Activated CD4-positive, alpha-beta T cell treated with anti-CD3 and anti-CD28 coated beads, Interleukin-2, amount 50 U/mL, for 1 hour (primary cell): ENCODE results near the gene HKDC1.

ENCODE experiments used
- DNase-seq: peaks from one replicate; pipeline ENCODE4 v3.0.0-alpha.2; 2020

The HKDC1 gene

DNA sequence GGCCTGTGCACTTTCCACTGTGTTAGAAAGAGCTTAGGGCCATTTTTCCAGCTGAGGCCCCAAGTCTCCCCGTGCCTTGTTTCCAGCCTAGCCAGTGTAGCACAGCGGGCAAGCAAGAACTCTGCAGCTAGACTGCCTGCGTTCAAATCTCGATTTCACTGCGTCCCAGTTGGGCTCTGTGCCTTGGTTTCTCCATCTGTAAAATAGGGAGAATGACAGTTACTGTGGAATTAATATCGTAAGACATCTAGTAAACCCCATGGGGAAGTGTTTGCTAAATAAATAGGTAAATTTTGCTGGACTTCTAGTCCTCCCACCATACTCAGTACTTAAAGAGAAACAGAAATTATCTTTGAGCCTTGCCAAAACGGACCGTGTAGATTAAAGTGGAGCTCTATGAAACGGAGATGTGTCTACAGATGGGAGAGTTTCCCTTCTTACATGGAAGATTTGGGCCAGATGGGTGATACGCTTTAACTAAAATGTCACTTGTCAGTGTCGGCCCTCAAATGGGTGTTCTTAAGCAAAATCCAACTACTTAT is 3.5 kb upstream of the HKDC1 start:
- no peak for DNase-seq

DNA sequence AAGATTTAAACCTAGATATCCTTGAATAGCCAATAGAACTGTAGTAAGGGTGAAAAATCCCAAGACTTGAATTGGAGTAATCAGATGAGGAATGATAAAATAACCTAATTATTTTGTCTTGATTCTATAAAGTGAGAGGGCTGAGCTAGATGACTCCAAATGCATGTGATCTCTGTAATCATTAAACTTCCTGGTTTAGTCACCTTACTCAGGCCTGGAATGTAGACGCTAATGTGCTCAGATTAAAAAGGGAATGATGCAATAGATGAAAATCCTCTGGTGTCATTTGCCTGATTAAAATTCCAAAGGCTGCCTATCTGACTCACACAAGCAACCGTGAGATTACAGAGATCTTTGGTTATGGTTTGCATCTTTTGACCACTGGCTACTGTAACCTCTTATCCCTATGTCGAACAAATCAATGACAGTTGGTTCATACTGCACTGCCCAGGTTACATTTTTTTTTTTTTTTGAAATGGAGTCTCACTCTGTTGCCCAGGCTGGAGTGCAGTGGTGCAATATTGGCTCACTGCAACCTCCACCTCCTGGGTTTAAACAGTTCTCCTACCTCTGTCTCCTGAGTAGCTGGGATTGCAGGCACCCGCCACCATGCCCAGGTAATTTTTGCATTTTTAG is 2.9 kb upstream of the HKDC1 start:
- no peak for DNase-seq

DNA sequence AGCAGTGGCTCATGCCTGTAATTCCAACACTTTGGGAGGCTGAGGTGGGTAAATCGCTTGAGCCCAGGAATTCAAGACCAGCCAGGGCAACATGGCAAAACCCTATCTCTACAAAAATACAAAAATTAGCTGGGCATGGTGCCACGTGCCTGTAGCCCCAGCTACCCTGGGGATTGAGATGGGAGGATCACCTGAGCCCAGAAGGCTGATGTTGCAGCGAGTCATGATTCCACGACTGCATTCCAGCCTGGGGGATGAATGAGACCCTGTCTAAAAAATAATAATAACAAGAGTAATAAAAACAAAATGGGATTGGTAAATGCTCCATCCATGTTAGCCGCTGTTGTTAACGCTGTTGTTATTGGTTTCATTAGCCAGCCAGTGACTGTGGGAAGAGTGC is 1.3 kb upstream of the HKDC1 start:
- DNase-seq, result no peak

DNA sequence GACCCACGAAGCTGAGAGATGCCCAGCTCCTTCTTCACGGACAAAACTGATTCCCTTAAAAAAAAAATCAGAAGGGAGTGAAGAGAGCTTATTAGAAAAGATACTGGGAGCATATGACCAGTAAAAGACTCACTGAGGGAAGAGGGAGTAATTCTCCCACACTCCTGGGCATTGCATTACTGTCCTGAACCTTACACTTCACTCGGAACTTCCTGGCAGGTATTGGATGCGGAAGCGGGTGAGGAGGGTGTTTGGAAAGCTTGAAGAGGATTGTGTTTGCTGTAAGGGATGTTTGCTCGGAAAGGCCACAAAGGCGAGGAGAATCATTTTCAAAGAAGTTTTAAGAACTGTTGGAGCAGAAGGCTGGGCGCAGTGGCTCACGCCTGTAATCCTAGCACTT is 375 bp downstream of the HKDC1 start:
- no peak for DNase-seq

DNA sequence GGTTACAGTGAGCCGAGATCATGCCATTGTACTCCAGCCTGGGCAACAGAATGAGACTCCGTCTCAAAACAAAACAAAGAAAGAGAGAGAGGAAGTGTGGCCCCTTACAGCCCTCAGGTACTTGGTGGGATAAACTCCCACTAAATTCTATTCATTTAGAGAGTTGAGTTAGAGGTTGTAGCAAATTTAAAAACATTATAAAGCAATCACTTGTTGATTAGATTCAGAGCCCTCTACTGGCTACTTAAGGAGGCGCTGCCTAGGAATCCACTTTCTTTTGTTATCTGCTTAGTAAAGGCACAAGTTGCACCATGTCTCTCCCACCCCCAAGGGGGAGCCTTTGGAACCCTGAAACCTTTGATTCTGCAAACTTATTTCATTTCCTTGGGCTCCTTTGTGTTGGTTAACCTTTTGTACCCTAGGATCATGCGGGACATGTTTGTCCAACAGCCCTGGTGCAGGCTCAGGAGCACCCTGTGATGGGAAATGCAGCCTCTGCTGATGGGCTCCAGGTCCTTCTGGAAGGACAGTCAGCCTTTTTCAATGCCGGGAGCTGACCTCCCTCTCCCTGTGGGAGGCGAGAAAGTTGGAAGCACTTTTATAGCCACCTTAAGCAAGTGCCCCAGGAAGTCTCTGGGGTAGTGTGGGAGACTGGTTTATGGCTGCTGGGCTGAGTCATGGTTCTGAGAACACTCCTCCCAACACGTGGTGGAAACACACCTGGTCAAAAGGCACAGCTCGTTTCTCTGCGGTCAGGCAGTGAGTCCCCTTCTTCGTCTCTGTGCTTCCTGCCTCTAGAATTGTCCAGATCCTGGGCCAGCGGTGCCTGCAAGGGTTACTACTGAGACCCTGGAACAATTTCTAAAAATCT is 2.3 kb downstream of the HKDC1 start:
- peak; percentile 47 for DNase-seq

DNA sequence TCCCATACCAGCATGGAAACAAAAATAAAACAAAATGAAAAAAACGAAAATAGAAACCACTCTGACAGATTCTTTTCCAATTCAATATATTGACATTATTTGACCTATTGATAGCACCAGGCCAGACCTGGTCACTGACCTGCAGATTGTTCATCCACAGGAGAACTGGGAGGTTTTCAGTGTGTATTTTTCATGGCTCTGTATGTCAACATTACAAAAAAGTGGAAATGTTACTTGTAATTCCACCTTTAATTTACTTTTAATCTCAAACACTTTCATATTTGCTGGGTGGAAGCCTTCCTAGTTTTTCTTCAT is 2.9 kb downstream of the HKDC1 start:
- no peak for DNase-seq

DNA sequence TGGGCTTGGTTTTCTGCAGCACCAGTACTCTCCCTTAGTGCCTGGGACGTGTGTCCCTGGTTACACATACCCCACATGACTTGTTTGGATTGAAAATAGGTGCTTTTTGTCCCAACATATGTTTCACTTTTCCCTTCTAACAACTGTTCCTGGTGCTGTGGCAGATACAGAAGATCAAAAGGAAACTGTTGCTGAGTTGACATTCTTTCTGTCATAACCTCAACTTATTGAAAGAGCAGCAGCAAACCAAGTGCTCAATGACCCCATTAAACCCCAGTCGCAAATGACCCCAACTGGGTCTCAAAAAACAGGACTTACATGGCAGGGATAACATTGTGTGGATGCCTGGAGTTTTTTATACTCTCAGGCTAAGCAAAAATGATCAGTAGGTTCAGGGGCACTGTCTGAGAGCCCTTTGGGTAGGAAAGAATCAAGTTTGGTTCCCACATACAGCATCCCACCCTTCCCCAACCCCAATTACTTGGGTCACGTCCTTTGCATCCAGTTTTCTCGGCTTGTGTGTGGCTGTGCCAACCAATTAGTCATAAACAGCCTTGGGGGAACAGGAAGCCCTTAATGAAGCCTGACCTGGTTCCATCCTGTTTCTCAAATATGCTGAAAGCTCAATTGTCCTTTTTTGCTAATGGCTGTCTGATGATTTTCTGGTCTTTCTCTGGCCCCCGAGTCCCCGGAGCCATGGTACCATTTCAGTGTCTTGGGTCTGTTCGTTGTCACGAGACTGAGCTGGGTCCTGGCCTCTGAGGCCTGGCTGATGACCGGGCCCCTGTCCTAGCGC is 4.9 kb downstream of the HKDC1 start:
- no peak for DNase-seq

DNA sequence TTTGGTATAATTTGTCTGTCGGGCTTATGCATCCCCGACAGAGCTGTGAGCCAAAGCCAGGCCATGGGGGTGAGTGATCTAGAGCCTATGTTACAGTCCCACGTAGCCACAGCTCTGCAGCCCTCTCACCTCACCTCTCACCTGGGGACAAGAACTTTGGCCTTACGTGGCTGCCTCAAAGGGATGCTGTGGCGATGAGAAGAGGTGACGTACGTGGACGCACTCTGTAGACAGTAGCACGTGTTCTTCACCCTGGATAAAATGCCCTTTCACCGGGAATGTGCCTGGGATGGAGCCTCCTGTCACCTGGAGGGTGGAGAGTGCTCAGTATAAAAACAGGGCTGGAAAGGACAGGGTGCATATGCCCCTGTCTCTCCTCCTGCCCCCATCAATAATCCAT is 5.5 kb downstream of the HKDC1 start:
- DNase-seq, result no peak

DNA sequence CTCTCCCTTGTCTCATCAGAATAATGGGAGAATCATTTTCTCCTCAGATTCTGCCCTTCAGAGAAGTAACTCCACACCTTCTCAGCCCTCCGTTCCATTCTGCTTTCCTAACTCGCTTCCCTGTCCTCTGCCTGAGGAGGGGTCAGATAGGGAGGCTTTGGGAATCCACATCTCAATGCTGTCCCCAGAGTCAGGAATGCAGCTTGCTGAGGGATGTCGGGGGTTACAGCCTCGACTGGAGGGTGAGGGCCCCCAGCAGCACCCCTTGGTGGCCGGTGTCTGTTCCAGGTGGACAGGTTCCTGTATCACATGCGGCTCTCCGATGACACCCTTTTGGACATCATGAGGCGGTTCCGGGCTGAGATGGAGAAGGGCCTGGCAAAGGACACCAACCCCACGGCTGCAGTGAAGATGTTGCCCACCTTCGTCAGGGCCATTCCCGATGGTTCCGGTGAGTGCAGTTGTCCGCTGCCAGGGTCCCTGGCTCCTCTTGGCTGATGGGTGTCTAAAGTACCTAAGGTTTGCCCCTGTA is 6.9 kb downstream of the HKDC1 start:
- no peak for DNase-seq

DNA sequence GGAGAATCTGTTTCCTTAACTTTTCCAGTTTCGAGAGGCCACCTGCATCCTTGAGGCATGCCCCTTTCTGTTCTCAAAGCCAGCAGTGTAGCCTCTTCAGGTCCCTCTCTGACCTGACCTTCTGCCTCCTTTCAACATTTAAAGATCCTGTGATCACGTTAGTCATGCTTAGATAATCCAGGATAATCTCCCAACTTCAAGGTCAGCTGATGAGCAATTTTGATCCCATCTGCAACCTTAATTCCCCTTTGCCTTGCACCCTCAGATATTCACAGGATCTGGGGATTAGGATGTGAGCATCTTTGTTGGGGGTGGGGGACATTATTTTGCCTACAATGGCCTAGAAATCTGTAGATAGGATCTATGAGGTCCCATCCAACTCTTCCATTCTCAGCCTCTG is 8.0 kb downstream of the HKDC1 start:
- DNase-seq, result no peak

DNA sequence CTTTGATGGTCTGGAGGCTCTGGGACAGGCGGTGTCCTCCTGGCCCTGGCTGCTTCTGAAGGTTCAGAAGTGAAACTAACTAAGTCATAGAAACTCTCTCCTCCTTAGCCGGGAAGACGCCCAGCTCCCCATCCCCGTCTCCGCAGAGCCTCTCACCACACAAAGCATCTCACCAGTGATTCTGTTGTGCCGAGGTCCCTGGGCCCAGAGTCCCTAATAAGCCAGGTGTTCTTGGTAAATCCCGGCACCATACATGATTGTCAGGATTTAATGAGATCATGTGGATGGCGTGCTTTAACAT is 9.4 kb downstream of the HKDC1 start:
- no peak for DNase-seq

DNA sequence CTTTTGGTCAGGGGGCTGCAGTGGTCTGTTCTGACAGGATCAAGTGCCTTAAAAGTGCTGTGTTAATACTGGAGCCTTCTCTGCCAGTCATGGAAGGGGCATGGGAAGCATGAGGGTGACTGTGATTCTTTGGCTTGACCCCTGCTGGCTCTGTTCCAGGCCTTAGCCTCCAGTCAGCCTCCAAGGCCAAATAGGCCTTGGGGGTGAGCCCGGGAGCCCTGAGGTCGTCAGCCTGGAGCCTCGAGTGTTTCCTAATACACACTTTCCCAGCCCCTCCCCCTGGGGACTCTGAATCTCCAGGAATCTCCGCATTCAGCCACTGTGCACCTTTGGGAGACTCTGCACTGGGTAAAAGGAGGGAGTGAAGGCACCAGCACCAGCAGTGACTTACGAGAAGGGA is 10.0 kb downstream of the HKDC1 start:
- no peak for DNase-seq

DNA sequence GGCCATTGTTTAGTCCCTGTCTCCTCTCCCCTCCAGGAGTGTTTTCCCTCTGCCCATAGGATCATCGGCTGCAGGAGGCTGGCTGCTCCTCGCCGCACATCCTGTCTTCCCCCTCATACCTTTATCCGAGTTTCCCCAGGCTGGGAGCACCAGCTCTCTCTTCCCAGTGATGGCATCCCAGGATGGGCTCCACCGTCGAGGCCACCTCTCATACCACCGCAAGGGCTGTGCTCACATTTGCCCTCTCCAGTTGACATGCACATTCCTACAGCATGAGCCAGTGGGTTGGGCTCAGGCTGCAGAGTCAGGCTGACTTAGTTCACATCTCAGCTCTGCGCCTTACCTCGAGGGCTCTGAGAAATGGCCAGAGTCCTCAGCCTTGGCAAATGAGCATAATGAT is 12.1 kb downstream of the HKDC1 start:
- no peak for DNase-seq

DNA sequence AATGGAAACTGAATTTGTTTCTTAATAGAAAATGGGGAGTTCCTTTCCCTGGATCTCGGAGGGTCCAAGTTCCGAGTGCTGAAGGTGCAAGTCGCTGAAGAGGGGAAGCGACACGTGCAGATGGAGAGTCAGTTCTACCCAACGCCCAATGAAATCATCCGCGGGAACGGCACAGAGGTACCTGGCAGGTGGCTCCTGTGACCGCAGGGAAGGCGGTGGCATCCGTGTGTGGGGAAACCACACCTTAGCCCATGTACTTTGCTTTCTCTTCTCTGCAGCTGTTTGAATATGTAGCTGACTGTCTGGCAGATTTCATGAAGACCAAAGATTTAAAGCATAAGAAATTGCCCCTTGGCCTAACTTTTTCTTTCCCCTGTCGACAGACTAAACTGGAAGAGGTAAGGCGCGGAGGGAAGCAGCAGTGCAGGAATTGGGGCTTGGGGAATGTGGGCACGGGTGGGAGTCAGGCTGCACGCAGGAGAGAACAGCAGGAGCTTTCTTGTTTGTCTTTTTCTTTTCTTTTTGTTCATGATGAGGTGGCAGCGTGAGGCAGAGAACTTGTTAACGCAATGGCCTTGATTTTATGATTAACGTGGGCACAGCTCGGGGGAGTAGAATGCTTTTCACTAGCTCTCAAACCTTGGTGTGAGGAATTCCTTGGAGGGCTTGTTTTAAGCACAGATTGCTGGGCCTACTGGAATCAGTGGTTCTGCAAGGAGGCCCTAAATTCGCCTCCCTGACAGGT is 12.8 kb downstream of the HKDC1 start:
- DNase-seq, result peak; percentile 42

DNA sequence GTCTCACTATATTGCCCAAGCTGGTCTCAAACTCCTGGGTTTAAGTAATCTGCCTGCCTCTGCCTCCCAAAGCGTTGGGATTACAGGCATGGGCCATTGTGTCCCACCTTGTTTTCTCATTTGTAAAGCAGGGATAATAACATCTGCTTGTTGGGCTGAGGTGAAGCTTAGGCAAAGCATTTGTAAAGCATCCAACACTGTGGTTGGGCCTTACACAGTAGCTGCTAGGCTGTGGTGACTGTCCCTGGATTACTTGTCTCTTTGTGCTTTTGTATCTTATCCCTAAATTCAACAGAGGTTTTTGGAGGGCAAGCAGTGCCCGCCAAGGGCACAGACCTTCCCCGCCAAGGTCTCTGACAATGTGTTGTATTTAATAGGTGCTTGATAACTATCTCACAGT is 14.3 kb downstream of the HKDC1 start:
- DNase-seq, result no peak

DNA sequence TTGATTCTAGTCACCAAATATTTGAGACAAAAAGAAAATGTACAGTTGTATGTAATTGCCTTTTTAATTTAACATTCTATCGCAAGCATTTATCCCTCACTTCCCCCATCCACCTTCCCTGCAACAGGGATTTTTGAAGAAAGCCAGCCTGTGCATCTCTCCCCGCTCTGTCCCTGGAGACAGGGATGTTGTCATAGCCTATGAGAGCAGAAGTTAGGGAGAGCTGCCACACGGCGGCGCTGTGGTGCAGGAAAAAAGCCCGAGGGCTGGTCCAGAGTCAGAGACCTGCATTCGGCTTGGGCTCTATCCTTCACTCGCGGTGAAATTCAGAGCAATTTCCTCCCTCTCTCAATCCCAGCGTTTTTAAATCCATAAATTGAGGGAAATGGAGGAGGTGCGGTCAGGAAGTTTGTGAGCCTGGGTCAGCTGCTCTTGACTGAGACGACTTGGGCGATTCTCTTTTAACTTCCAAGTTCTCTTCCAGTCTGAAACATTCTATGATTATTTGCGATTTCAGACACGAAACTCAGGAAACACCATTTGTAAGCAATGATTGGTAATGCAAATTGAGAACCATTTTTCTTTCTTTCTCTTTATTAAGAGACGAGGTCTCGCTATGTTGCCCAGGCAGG is 17.5 kb downstream of the HKDC1 start:
- DNase-seq, result peak; percentile 90

DNA sequence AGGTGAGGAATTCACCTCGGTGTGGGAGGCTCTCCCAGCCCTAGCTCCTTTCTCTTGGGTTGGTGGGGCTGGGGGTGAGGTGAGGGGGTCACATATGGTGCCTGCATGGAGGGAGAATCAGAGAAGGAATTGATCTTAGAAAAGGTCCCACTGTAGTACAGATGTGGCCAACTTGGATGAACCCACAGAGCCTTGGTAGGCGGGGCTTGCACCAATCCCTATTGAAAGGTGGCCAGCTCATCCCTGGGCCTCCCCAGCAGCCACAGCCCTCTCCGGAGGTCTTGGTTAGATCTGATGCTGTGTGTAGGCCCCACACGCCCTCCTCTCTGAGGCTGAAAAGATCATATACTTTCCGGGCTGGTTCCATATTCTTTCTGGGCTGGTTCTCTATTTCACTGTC is 19.0 kb downstream of the HKDC1 start:
- no peak for DNase-seq

DNA sequence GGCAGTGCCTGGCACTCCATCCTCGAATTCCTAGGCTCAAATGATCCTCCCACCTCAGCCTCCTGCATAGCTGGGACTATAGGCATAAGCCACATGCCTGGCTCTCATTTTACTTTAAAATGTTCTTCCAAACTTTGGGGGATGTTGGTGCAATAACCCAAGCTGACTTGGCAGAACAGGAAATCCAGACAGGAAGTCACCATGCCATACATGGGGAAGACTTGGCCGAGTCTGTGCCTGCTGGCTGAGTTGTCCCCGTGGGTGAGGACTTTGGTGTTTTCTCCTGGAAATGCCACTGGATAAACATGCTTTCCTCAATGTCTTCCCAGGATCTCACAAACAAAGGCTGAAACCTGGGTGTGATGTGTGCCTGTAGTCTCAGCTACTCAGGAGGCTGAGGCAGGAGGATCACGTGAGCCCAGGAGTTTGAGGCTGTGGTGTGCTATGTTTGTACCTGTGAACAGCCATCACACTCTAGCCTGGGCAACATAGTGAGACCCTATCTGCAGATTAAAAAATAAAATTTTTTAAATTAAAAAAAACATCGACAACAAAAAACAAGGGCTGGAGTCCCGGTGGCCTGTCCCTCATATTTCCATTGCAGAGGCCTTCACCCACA is 19.8 kb downstream of the HKDC1 start:
- DNase-seq, result no peak

DNA sequence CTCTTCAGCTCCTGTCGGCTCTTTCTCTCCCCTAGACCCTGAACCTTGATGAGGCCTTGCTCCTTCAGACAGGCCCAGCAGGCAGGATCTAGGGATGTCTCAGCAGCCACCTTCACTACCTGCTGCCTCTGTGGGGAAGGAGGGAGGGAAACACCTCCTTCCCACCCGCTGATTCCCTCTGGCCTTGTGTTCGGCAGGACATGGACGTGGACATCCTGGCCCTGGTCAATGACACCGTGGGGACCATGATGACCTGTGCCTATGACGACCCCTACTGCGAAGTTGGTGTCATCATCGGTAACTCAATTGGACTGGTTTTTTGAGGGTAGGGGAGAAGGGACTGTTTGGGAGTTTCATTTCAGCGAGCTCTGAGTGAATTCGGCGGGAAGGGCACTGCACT is 20.3 kb downstream of the HKDC1 start:
- DNase-seq, result no peak

DNA sequence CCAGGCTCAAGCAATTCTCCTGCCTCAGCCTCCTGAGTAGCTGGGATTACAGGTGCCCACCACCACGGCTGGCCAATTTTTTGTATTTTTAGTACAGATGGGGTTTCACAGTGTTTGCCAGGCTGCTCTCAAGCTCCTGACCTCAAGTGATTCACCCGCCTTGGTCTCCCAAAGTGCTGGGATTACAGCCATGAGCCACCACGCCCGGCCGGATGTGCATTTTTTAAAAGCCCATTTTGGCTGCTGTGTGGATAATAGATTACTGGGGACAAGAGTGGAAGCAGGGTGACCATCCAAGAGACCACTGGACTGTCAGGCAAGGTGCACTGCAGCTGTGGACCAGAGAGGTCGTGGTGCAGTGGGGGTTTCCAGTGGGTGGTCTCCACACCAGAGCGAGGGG is 21.4 kb downstream of the HKDC1 start:
- DNase-seq, result no peak

DNA sequence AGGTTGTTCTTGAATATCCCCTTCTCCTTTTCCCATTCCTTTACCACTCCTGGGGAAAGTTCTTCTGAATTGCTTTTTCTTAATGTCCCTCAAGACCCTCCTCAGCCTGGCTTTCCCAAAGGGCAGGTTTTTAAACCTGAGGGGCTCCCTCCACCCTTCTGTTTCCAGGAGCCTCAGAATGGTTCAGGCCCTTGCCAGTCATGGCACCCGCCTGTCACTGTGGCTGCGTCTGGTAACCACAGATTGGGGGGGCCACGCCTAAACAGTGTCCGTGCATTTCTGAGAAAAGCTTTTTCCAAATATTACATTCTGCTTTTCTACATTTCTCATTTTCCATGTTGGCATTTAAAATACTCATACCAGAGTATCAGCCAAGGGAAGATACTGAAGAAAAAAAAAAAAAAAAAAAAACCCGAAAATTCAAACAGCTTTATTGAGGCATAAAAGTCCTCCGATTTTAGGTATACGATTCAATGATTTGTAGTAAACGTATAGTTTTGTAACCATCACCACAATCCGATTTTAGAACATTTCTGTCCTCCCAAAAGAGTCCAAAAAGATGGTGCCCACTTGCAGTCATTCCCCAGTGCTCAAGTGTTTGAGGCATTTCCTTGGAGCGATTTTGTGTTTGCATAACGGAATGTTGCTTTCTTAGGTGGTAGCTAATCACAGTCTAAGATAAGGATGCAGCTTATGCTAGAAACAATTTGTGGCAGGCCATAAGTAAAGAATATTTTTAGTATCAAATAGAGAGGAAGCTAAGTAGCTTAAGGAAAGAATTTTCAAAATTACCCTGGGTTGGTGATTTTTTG is 22.1 kb downstream of the HKDC1 start:
- no peak for DNase-seq
